ENCODE measurements around the gene CHST5. TPM values are rescaled to one million over a fixed set of nuclear protein-coding genes. Genes with fewer than 3 reads are reported as not detected.

Gene CHST5
- total and polyA plus RNA-seq, 2 of the 13 experiments (the other 11 are each of a cell fraction or from before 2014, with no cell fraction given) = 0.05 TPM; not detected in 1

DNA sequence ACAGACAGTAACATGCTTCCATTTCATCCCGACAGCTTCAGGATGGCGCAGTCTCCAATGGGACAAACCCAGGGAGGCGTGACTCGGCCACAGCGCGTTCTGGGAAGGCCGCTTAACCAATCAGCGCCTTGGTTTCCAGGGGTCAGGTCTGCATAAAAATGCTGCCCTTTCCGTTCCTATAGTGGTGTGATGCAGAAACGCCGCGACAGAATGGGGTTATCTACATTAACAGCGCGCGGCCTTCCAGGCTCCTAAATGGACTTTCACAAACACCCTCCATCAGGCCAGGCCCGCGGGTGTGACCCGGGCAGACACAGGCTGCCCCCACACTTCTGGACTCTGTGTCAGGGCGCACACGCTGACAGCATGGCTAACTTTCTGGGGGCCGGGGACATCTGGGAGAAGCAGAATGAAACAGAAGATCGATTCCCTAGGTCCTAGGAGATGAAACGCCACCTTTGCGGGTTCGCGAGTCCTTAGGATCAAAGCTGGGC, 19.4 kb upstream of the CHST5 start (continued):
- no peak for TF ChIP-seq ZNF484 (CRISPR knock-in tag; IDR thresholded peaks at IDR 0.05; ENCODE audit: borderline replicate concordance, low read depth)
- TF ChIP-seq, protein P1, sequence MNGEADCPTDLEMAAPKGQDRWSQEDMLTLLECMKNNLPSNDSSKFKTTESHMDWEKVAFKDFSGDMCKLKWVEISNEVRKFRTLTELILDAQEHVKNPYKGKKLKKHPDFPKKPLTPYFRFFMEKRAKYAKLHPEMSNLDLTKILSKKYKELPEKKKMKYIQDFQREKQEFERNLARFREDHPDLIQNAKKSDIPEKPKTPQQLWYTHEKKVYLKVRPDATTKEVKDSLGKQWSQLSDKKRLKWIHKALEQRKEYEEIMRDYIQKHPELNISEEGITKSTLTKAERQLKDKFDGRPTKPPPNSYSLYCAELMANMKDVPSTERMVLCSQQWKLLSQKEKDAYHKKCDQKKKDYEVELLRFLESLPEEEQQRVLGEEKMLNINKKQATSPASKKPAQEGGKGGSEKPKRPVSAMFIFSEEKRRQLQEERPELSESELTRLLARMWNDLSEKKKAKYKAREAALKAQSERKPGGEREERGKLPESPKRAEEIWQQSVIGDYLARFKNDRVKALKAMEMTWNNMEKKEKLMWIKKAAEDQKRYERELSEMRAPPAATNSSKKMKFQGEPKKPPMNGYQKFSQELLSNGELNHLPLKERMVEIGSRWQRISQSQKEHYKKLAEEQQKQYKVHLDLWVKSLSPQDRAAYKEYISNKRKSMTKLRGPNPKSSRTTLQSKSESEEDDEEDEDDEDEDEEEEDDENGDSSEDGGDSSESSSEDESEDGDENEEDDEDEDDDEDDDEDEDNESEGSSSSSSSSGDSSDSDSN (CRISPR knock-in tag; IDR thresholded peaks at IDR 0.05) = no peak
- peak; percentile 75 for TF ChIP-seq KAT8 (CRISPR knock-in tag; IDR thresholded peaks at IDR 0.05)
- no peak for TF ChIP-seq SMYD3 (CRISPR knock-in tag; IDR thresholded peaks at IDR 0.05)
- TF ChIP-seq ZNF180 (CRISPR knock-in tag; IDR thresholded peaks at IDR 0.05; ENCODE audit: borderline replicate concordance, low read depth) = no peak
- TF ChIP-seq, protein P2, sequence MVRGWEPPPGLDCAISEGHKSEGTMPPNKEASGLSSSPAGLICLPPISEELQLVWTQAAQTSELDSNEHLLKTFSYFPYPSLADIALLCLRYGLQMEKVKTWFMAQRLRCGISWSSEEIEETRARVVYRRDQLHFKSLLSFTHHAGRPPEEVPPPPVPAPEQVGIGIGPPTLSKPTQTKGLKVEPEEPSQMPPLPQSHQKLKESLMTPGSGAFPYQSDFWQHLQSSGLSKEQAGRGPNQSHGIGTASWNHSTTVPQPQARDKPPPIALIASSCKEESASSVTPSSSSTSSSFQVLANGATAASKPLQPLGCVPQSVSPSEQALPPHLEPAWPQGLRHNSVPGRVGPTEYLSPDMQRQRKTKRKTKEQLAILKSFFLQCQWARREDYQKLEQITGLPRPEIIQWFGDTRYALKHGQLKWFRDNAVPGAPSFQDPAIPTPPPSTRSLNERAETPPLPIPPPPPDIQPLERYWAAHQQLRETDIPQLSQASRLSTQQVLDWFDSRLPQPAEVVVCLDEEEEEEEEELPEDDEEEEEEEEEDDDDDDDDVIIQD (CRISPR knock-in tag; IDR thresholded peaks at IDR 0.05; ENCODE audit: low read depth) = 0 out of 2 replicates have a peak, but pooled peaks have one; percentile 19
- no peak for TF ChIP-seq SUZ12 (IDR thresholded peaks at IDR 0.05; ENCODE audit: low read depth, low read length)
- TF ChIP-seq REXO4 (CRISPR knock-in tag; IDR thresholded peaks at IDR 0.05; ENCODE audit: borderline replicate concordance) = no peak
- TF ChIP-seq MXD4 (CRISPR knock-in tag; IDR thresholded peaks at IDR 0.05) = no peak
- TF ChIP-seq ZNF143 (CRISPR knock-in tag; IDR thresholded peaks at IDR 0.05) = peak; percentile 64; the same call in 1 of the 2 replicates

DNA sequence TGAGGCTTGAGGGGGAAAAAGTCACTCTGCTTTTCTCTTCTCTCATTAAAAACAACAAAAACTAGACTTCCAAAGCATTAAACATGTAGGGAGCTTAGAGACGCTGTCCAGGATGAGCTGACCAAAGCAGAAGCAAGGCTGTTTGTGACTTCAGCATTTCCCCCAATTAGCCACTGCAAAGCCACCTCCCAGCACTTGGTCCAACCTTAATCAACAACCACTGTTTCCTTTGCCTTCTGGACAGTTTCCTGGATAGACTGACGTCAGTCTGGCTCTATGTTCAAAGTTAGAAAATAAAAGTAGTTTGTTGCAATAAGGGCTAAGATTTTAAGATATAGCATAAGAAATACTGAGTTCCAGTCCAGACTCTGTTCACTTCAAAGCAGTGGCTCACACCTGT, 17.0 kb upstream of the CHST5 start:
- Histone ChIP-seq H3K9me3 (ENCODE audit: low read length) (no peaks in the 10 kb centered on the region), H3K27me3 (ENCODE audit: control insufficient read depth in 1 of 2, insufficient read depth in 2 of 2, low read length in 2 of 2) (no peaks in the 10 kb centered on the region), H3K9ac (ENCODE audit: insufficient read depth, low read depth, low read length) (no peak overlapping the region), H3K27ac (ENCODE audit: extremely low read length, insufficient read depth, low read length) (no peak overlapping the region), H2AFZ (ENCODE audit: low read length) (no peak overlapping the region), H3K79me2 (ENCODE audit: insufficient read depth, low read length) (no peaks in the 10 kb centered on the region), H3K4me3 (replicated peaks in 1 of 3; ENCODE audit: insufficient read depth in 1 of 3, low read depth in 2 of 3, low read length in 3 of 3) (no peak overlapping the region), H3K36me3 (replicated peaks in 1 of 2; ENCODE audit: control insufficient read depth in 1 of 2, insufficient read depth in 2 of 2, low read length in 2 of 2) (no peaks in the 10 kb centered on the region), H3K4me2 (ENCODE audit: low read depth, low read length) (no peak overlapping the region), H4K20me1 (ENCODE audit: insufficient read depth, low read length) (no peaks in the 10 kb centered on the region), H3K4me1 (ENCODE audit: insufficient read depth, low read length) (peaks cover 21% of the 10 kb centered on the region)
- FAIRE-seq = no peak
- DNase-seq (ENCODE audit: low spot score) = no peak
- in situ Hi-C loops (cut with HindIII; ENCODE audit: extremely low pct_ligation_motif_present, low pct_unique_long_range_greater_than_20kb) (no loop called here), intact Hi-C loops (cut with micrococcal nuclease; ENCODE audit: unreplicated experiment) (no loop called here)
- WGBS (ENCODE audit: low lambda C conversion rate) = 68% methylated on average over 2 of the region's 2 CpGs
- CTCF ChIA-PET (ENCODE audit: low intra/inter-chr PET ratio, low total read pairs) = no interaction called here
- ATAC-seq = no peak
- POLR2A ChIA-PET = no interaction called here
- BruUV-seq (replicated peaks) = no TSS peak
- TF ChIP-seq, protein P3, sequence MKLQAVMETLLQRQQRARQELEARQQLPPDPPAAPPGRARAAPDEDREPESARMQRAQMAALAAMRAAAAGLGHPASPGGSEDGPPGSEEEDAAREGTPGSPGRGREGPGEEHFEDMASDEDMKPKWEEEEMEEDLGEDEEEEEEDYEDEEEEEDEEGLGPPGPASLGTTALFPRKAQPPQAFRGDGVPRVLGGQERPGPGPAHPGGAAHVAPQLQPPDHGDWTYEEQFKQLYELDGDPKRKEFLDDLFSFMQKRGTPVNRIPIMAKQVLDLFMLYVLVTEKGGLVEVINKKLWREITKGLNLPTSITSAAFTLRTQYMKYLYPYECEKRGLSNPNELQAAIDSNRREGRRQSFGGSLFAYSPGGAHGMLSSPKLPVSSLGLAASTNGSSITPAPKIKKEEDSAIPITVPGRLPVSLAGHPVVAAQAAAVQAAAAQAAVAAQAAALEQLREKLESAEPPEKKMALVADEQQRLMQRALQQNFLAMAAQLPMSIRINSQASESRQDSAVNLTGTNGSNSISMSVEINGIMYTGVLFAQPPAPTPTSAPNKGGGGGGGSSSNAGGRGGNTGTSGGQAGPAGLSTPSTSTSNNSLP (IDR thresholded peaks at IDR 0.05; ENCODE audit: low read depth, low read length) = no peak
- TF ChIP-seq, protein P4, sequence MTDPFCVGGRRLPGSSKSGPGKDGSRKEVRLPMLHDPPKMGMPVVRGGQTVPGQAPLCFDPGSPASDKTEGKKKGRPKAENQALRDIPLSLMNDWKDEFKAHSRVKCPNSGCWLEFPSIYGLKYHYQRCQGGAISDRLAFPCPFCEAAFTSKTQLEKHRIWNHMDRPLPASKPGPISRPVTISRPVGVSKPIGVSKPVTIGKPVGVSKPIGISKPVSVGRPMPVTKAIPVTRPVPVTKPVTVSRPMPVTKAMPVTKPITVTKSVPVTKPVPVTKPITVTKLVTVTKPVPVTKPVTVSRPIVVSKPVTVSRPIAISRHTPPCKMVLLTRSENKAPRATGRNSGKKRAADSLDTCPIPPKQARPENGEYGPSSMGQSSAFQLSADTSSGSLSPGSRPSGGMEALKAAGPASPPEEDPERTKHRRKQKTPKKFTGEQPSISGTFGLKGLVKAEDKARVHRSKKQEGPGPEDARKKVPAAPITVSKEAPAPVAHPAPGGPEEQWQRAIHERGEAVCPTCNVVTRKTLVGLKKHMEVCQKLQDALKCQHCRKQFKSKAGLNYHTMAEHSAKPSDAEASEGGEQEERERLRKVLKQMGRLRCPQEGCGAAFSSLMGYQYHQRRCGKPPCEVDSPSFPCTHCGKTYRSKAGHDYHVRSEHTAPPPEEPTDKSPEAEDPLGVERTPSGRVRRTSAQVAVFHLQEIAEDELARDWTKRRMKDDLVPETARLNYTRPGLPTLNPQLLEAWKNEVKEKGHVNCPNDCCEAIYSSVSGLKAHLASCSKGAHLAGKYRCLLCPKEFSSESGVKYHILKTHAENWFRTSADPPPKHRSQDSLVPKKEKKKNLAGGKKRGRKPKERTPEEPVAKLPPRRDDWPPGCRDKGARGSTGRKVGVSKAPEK (CRISPR knock-in tag; IDR thresholded peaks at IDR 0.05; ENCODE audit: borderline replicate concordance) = no peak
- TF ChIP-seq PAX8 (CRISPR knock-in tag; IDR thresholded peaks at IDR 0.05; ENCODE audit: borderline replicate concordance) (no peak), SMARCC2 (IDR thresholded peaks at IDR 0.05) (no peak)

All from HepG2 (cell line).